ENCODE results near the gene PRR11. TPM values are rescaled to one million over a fixed set of nuclear protein-coding genes. Genes with fewer than 3 reads are reported as not detected.
"Not testable (repeated sequence)": the region's sequence is repeated elsewhere in the genome, so short reads cannot be mapped to it uniquely, and the experiment has no call there.

The PRR11 gene
- total RNA-seq, 1 experiment from 2014 or later: 48.5 TPM

DNA sequence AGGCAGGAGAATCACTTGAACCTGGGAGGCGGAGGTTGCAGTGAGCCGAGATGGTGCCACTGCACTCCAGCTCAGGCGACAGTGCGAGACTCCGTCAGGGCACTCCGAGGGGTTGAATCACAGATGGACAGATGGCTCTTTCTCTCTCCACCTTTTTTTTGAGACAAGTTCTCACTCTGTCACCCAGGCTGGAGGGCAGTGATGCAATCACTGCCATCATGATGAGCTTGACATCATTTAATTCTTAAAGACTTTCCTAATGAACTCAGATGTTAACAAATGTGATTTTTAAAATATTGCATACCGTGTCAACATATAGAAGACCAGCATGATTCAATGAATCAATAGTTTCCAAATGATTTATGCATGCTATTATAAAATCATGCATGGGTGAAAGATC lies 68.3 kb downstream of the PRR11 start:
- no peak overlapping the region for H3K4me3 Mint-ChIP-seq (ENCODE audit: unreplicated experiment)
- CTCF ChIA-PET: no interaction called here
- no peaks in the 10 kb centered on the region for H3K36me3 Mint-ChIP-seq (ENCODE audit: insufficient read depth, unreplicated experiment)
- POLR2A ChIA-PET: no interaction called here
- no TSS peak for BruUV-seq (replicated peaks)
- intact Hi-C loops (cut with micrococcal nuclease): loop anchor here (5.0 kb wide), 1 partner anchor 67 kb away; the partner anchor contains the start of genes PRR11 and SKA2
- H3K27ac Mint-ChIP-seq (ENCODE audit: low read depth, unreplicated experiment): no peak overlapping the region
- H3K27me3 Mint-ChIP-seq (ENCODE audit: insufficient read depth, unreplicated experiment): no peaks in the 10 kb centered on the region
- no peaks in the 10 kb centered on the region for H3K9me3 Mint-ChIP-seq (ENCODE audit: unreplicated experiment)
- TF ChIP-seq, protein P1, sequence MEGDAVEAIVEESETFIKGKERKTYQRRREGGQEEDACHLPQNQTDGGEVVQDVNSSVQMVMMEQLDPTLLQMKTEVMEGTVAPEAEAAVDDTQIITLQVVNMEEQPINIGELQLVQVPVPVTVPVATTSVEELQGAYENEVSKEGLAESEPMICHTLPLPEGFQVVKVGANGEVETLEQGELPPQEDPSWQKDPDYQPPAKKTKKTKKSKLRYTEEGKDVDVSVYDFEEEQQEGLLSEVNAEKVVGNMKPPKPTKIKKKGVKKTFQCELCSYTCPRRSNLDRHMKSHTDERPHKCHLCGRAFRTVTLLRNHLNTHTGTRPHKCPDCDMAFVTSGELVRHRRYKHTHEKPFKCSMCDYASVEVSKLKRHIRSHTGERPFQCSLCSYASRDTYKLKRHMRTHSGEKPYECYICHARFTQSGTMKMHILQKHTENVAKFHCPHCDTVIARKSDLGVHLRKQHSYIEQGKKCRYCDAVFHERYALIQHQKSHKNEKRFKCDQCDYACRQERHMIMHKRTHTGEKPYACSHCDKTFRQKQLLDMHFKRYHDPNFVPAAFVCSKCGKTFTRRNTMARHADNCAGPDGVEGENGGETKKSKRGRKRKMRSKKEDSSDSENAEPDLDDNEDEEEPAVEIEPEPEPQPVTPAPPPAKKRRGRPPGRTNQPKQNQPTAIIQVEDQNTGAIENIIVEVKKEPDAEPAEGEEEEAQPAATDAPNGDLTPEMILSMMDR (IDR thresholded peaks at IDR 0.05; ENCODE audit: unreplicated experiment): no peak
- peaks cover 5% of the 10 kb centered on the region for H3K4me1 Mint-ChIP-seq (ENCODE audit: insufficient read depth, unreplicated experiment)
- no peak for DNase-seq (ENCODE audit: unreplicated experiment)

DNA sequence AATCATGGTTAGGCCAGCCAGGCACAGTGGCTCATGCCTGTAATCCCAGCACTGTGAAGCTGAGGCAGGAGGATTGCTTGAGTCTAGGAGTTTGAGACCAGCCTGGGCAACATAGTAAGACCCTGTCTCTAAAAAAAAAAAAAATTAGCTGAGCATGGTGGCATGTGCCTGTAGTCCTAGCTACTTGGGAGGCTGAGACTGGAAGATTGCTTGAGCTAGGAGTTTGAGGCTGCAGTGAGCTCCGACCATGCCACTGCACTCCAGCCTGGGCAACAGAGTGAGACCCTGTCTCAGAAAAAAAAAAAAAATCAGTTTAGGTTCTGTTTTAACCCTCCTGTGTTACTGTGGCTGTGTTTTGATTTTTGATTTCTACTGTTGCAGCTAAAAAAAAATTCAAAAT lies 73.0 kb downstream of the PRR11 start:
- CTCF ChIA-PET: interaction anchor here (0.6 kb wide), 1 partner anchor 296 kb away, joined by 3 read pairs; no protein-coding TSS in a partner anchor
- H3K27ac Mint-ChIP-seq (ENCODE audit: low read depth, unreplicated experiment); intact Hi-C loops (cut with micrococcal nuclease); H3K4me3 Mint-ChIP-seq (ENCODE audit: unreplicated experiment); H3K4me1 Mint-ChIP-seq (ENCODE audit: insufficient read depth, unreplicated experiment); BruUV-seq (replicated peaks); H3K36me3 Mint-ChIP-seq (ENCODE audit: insufficient read depth, unreplicated experiment); DNase-seq (ENCODE audit: unreplicated experiment); H3K27me3 Mint-ChIP-seq (ENCODE audit: insufficient read depth, unreplicated experiment); H3K9me3 Mint-ChIP-seq (ENCODE audit: unreplicated experiment): not testable (repeated sequence)
- POLR2A ChIA-PET: interaction anchor here (1.2 to 1.5 kb wide), 2 partner anchors 12 to 77 kb away, joined by 3 to 4 read pairs; no protein-coding TSS in a partner anchor

DNA sequence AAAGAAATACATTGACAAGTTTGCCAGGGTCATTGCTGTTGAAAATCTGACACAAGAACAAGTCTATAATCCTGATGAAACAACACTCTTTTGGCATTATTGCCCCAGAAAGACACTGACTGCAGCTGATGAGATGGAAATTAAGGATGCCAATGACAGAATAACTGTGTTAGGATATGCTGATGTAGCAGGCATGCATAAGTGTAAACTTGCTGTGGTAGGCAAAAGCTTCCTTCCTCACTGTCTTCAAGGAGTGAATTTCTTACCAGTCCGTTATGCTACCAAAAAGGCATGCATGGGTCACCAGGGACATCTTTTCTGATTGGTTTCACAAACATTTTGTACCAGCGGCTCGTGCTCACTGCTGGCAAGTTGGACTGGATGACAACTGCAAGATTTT lies 75.2 kb downstream of the PRR11 start:
- BruUV-seq (replicated peaks): no TSS peak
- H3K27ac Mint-ChIP-seq (ENCODE audit: low read depth, unreplicated experiment): no peak overlapping the region
- H3K9me3 Mint-ChIP-seq (ENCODE audit: unreplicated experiment): no peaks in the 10 kb centered on the region
- H3K27me3 Mint-ChIP-seq (ENCODE audit: insufficient read depth, unreplicated experiment): no peaks in the 10 kb centered on the region
- ChIA-PET POLR2A (no interaction called here), CTCF (no interaction called here)
- no peak overlapping the region for H3K4me3 Mint-ChIP-seq (ENCODE audit: unreplicated experiment)
- no peaks in the 10 kb centered on the region for H3K4me1 Mint-ChIP-seq (ENCODE audit: insufficient read depth, unreplicated experiment)
- DNase-seq (ENCODE audit: unreplicated experiment): no peak
- TF ChIP-seq, protein P1 (IDR thresholded peaks at IDR 0.05; ENCODE audit: unreplicated experiment): no peak
- intact Hi-C loops (cut with micrococcal nuclease): no loop called here
- H3K36me3 Mint-ChIP-seq (ENCODE audit: insufficient read depth, unreplicated experiment): no peaks in the 10 kb centered on the region

DNA sequence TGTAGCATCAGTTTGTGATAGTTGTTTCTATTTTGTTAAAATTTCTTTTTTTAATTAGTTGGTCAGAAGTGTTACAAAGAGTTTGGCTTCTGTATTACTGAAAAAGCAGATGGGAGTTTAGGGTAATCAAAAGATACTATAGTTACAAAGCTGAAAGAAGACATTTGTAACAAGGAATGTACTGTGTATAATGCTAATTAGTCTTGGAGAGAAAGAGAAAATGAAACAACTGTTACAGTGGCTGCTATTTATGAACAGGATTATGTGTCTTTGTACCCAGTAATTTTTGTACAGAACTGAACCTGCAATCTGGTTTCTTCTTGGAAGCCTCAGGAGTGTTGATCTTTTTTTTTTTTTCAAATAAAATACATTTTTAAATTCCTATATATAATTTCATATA lies 79.1 kb downstream of the PRR11 start:
- intact Hi-C loops (cut with micrococcal nuclease): no loop called here
- Mint-ChIP-seq H3K4me3 (ENCODE audit: unreplicated experiment) (no peak overlapping the region), H3K4me1 (ENCODE audit: insufficient read depth, unreplicated experiment) (no peaks in the 10 kb centered on the region), H3K27me3 (ENCODE audit: insufficient read depth, unreplicated experiment) (no peaks in the 10 kb centered on the region), H3K9me3 (ENCODE audit: unreplicated experiment) (no peaks in the 10 kb centered on the region), H3K36me3 (ENCODE audit: insufficient read depth, unreplicated experiment) (peaks cover 6% of the 10 kb centered on the region), H3K27ac (ENCODE audit: low read depth, unreplicated experiment) (no peak overlapping the region)
- no TSS peak for BruUV-seq (replicated peaks)
- POLR2A ChIA-PET: interaction anchor here (1.1 kb wide), 1 partner anchor 8 kb away, joined by 3 read pairs; no protein-coding TSS in a partner anchor
- DNase-seq (ENCODE audit: unreplicated experiment): no peak
- CTCF ChIA-PET: no interaction called here
- TF ChIP-seq, protein P1 (IDR thresholded peaks at IDR 0.05; ENCODE audit: unreplicated experiment): no peak

DNA sequence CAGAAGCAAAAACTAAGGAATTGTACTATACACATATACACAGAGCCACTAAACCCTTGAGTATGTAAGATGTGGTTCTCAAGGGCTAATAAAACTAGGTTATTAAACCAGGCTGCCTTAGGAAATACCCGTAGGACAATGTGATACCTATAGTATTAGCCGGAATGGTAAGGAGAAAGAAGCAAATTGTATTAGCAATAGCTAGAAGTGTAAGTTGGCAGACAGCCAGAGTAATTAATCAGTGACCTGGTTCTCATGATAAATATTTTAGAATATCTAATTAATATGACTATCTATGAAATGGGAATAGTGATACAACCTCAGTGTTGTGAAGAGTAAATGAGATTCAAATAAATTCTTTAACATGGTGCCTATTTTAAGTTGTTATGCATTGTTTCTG lies 83.4 kb downstream of the PRR11 start:
- Mint-ChIP-seq H3K27ac (ENCODE audit: low read depth, unreplicated experiment) (no peak overlapping the region), H3K4me1 (ENCODE audit: insufficient read depth, unreplicated experiment) (no peaks in the 10 kb centered on the region), H3K9me3 (ENCODE audit: unreplicated experiment) (no peaks in the 10 kb centered on the region), H3K27me3 (ENCODE audit: insufficient read depth, unreplicated experiment) (no peaks in the 10 kb centered on the region), H3K36me3 (ENCODE audit: insufficient read depth, unreplicated experiment) (peaks cover 6% of the 10 kb centered on the region), H3K4me3 (ENCODE audit: unreplicated experiment) (no peak overlapping the region)
- no peak for DNase-seq (ENCODE audit: unreplicated experiment)
- CTCF ChIA-PET: interaction anchor here (0.6 kb wide), 1 partner anchor 21 kb away, joined by 3 read pairs; no protein-coding TSS in a partner anchor
- POLR2A ChIA-PET: no interaction called here
- intact Hi-C loops (cut with micrococcal nuclease): no loop called here
- TF ChIP-seq, protein P1 (IDR thresholded peaks at IDR 0.05; ENCODE audit: unreplicated experiment): no peak
- BruUV-seq (replicated peaks): no TSS peak

Data from MCF 10A (cell line).